ENCODE measurements around the gene MXD3.
"Not testable (repeated sequence)": the region's sequence is repeated elsewhere in the genome, so short reads cannot be mapped to it uniquely, and the experiment has no call there.

MXD3 gene

GRCh38 chr5:177317959-177318377, 6.3 kb upstream of the MXD3 start:
- DNase-seq = peak; percentile 3

GRCh38 chr5:177316005-177316404, 4.3 kb upstream of the MXD3 start:
- DNase-seq = no peak

GRCh38 chr5:177315411-177315810, 3.7 kb upstream of the MXD3 start:
- no peak for DNase-seq

GRCh38 chr5:177314376-177315342, 3.0 kb upstream of the MXD3 start:
- DNase-seq = no peak

GRCh38 chr5:177313561-177314259, 2.0 kb upstream of the MXD3 start:
- DNase-seq = no peak

- no peak for DNase-seq
These were observed 1.0 kb upstream of the MXD3 start for GRCh38 chr5:177312649-177313181.

GRCh38 chr5:177311392-177311722, 341 bp downstream of the MXD3 start:
- DNase-seq = no peak

- peak; percentile 32 for DNase-seq
These were observed 824 bp downstream of the MXD3 start for GRCh38 chr5:177310757-177311391.

GRCh38 chr5:177310332-177310731, 1.4 kb downstream of the MXD3 start:
- no peak for DNase-seq

GRCh38 chr5:177309351-177310191, 2.1 kb downstream of the MXD3 start:
- peak; percentile 1 for DNase-seq

GRCh38 chr5:177308740-177309139, 3.0 kb downstream of the MXD3 start:
- DNase-seq = no peak

- DNase-seq = no peak
These were observed 3.9 kb downstream of the MXD3 start for GRCh38 chr5:177307544-177308363.

- DNase-seq = no peak
These were observed 4.8 kb downstream of the MXD3 start for GRCh38 chr5:177306674-177307543.

GRCh38 chr5:177306103-177306640, 5.5 kb downstream of the MXD3 start:
- DNase-seq = not testable (repeated sequence)

GRCh38 chr5:177304392-177305119, 7.1 kb downstream of the MXD3 start:
- no peak for DNase-seq

- no peak for DNase-seq
These were observed 7.7 kb downstream of the MXD3 start for GRCh38 chr5:177303925-177304391.

GRCh38 chr5:177303121-177303924, 8.4 kb downstream of the MXD3 start, which contains the start of the genes PRELID1 and RAB24:
TSS of gene PRELID1 (plus strand) at chr5:177303799. CDS start at chr5:177303986, 187 bp downstream.
TSS of gene RAB24 (minus strand) at chr5:177303719. CDS start at chr5:177303288, 431 bp downstream.
- peak; percentile 12 for DNase-seq
